HG03196 (cell line): ENCODE measurements around the gene ADAMTS17.

Experiments
- ATAC-seq: cut with Tn5 transposase; IDR thresholded peaks from one replicate; pipeline ENCODE4 v1.9.1; 2021; ENCODE audit not compliant: unreplicated experiment

The ADAMTS17 gene

GRCh38 chr15:100180921-100181320, 160.9 kb downstream of the ADAMTS17 start:
- ATAC-seq: no peak

GRCh38 chr15:100175406-100176114, 166.2 kb downstream of the ADAMTS17 start:
- no peak for ATAC-seq

DNA sequence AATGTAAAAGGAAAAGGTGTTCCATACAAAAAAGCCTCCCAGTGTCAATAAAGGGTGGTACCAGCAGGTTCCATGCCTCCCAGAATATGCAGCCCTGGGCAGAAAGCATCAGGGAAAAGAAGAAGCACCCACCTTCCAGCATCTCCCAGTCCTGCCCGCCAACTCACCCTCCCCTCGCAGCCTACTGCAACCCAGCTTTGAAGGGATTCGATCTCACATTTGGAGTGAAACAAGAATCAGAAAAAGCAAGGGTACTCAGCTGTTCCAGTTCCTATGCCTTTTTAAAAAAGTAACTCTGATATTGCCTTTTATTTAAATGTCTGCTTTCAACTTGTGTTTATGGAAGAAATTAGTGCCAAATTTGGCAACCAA, 166.9 kb downstream of the ADAMTS17 start:
- no peak for ATAC-seq

DNA sequence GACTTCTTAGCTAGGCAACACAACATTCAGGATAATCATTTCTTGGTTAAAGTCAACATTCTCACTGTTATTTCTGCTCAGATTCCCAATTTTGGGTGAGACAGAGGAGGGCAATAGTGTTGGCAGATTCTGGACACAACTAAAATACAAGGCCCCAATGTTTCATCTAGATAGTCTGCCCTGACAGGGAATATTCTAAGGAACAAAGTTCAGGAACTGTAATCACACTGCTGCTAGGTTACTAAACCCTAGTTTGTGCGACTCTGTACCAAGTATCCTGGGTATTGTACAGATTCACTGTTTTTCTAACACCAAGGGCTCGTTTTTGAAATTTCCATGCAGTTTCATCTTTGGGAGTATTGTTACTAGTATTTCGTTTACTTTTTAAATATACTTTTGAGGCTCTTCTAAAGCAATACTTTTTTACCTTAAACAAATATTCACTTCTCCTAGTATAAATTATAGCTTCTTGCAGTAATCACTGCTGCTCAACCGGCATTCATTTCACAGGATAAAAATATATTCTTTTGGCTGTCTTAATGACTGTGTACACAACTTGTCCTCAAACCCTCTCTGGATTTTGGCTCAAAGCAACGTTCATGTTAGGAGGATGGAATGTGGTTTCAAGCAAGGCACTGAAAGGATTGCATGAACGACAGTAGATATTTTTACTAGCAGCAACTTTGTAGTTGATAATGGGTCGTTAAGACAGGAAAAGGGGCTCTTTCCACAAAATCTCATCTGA, 167.4 kb downstream of the ADAMTS17 start:
- no peak for ATAC-seq

DNA sequence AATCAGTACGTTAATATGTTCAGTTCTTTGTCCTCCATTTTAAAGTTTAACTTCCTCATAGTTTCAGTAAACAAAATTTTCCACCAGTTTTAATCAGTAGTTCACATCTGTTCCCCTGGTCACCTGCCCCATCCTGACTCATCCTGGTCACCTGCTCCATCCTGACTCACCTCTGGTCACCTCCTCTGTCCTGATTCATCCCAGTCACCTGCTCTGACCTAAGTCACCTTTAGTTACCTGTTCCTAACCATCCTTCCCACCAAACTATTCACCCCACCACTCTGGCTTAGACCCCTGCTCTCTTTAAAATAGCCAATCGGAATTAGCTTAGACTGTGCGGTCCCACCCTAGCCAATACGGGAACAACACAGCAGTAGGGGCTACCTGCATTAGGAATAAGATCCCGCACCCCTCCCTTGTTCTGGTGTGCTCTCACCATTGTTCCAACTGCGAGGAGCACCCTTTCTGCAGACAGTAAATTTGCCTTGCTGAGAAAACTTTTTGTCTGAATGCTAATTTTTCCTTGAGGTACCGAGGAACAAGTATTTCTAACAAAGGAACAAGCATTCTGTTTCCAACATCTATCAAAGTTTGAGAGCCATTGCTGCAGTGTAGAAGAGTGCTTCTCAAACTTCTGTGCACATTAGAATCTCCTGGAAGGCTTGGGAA, 169.3 kb downstream of the ADAMTS17 start:
- ATAC-seq: no peak

DNA sequence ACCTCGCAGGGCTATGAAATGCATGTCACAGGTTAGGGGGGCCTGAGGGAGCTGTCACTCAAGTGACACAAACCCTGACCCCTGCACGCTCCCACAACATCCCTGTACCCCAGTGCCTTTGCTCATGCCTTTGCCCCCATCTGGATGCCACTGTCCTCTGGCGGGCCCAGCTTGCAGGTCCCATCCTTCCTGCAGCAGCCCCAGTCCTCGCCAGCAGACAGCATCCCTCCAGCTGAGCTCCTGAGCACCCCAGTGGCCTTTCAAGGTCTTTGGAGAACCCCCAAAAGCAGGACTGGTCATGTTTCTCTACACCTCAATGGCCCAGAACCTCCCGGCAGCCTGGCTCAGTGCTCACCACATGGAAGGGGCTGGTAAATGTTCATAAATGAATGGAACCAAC, 170.4 kb downstream of the ADAMTS17 start:
- ATAC-seq: no peak

GRCh38 chr15:100170291-100171210, 171.2 kb downstream of the ADAMTS17 start:
- ATAC-seq: peak; percentile 60

DNA sequence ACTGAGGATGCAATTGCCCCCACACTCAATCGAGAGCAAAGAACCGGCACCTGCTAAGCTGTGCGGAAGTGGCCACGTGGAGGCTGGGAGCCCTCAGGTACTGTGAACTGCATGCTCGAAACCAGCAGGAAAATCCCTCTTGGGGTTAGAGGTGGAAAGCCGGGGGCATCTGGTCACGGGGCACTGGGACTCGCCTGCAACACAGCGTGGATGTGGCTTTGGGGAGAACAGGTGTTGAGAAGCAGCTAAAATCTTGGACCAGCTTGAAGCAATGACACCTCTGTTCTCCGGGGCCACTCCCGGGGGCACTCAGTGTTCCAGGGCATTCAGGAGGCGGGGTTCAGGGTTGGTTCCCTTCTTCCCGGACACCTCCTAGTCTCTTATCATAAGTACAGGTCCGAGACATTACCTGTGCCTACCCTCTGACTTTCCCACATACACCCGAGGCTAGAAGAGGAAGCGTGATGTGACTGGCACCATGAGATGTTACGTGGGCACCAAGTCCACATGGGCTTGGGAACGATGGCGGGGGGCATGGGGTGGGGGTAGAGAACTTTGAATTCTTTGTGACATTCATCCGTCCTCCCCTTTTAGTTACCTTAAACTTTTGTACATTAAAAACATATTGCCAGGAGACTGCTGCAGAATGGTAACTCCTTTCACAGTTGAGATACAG, 172.0 kb downstream of the ADAMTS17 start:
- ATAC-seq: no peak

- ATAC-seq: no peak
Measured at GRCh38 chr15:100168787-100169186, 173.0 kb downstream of the ADAMTS17 start.

- ATAC-seq: no peak
Measured at GRCh38 chr15:100167884-100168375, 173.8 kb downstream of the ADAMTS17 start.

DNA sequence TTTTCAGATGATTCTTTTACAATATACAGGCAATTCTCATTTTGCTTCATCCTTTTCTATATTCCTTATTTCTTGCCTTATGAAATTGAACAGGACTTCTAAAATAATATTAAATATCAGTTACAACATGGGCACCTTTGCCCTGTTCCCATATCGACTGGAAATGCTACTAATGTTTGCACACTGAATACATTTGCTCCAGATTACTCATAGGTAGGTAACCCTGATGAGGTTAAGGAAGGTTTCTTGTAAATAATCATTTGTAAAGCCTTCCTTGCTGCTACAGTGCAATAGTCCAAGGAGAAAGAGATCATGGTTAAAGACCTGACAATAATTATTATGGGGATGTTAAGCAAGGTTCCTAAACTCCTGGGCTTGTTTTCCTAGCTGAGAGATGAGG, 175.5 kb downstream of the ADAMTS17 start:
- ATAC-seq: no peak

- ATAC-seq: no peak
Measured at GRCh38 chr15:100163961-100164360, 177.8 kb downstream of the ADAMTS17 start.

- no peak for ATAC-seq
Measured at GRCh38 chr15:100160953-100161352, 180.8 kb downstream of the ADAMTS17 start.

DNA sequence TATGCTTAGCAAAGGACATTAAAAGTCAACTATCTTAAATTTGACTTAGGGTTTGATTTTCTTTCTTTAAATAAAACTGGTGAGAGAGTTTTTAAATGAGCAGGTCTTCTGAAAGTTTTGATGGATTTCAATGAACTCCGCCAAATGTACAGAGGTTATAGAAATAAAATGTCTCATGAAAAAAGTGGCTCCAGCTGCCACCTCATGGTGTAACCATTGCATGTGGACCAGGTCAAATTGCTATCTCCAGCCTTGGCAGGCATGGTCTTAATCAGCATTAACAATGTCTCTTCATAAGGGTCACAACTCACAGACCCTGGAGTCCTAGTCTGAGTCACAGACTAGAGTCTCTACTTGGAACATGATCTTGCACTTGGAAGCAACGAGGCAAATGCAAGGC, 182.3 kb downstream of the ADAMTS17 start:
- ATAC-seq: no peak

DNA sequence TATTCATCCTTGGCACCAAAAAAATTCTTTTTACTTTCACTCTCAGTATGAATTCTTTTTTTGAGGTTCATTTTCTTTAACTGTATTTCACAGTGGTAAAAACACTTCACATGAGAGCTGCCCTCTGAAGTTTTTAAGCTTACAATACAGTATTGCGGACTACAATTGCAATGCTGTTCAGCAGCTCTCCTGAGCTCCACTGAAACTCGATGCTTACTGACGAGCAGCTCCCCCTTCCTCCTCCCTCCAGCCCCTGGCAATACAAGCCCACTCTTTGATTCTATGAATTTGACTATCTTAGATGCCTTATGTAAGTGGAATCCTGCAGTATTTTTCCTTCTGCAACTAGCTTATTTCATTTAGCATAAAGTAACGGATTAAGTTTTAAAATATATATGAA, 183.4 kb downstream of the ADAMTS17 start:
- no peak for ATAC-seq

DNA sequence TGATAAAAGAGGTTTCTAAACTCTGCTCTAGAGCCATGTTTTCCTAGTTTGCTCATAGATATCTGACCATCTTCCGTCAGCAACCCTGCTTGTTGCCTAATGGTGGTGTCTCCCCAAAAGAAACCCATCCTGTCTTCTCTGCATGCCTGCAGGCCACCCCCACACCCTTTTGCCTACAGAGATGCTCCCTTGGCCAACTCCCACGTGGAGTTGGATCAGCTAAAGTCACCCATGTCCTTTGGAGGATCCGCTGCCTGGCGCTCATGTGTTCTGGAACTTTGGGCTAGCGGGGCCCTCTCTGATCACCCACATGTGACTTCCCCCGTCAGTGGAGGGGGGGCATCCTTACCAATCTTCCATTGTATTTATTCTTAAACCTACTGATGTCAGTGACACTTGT, 185.6 kb downstream of the ADAMTS17 start:
- no peak for ATAC-seq

- ATAC-seq: no peak
Measured at GRCh38 chr15:100154338-100154737, 187.4 kb downstream of the ADAMTS17 start.

DNA sequence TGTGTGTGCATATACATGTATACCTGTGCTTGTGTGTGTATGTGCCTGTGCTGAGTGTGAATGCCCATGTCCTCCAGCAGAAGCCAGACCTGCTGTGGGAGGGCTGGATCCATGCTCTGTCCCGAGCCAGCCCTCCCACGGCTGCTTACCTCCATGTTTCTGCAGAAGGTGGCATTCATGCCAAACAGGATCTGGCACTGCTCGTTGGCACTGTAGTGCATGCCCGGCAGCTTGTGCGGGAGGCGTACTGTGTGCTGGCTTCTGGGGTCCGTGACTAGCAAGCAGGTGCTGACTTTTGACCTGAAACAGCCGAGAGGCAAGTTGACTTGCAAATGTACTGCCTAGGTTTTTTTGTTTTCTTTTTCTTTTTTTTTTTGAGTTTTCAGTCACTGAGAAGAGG, 189.3 kb downstream of the ADAMTS17 start:
- no peak for ATAC-seq

GRCh38 chr15:100150906-100151305, 190.9 kb downstream of the ADAMTS17 start:
- ATAC-seq: no peak

- no peak for ATAC-seq
Measured at GRCh38 chr15:100147828-100148227, 193.9 kb downstream of the ADAMTS17 start.
